Karpas-422 (cell line): Measurements from ENCODE around the gene LTN1. TPM values are rescaled to one million over a fixed set of nuclear protein-coding genes. Genes with fewer than 3 reads are reported as not detected.
A peak's percentile ranks its signal among the peaks of the same experiment; 100 is the strongest.

Experiments used
- DNase-seq: peaks from one replicate; pipeline ENCODE4 v3.0.0-alpha.2; 2015
- H2AFZ ChIP-seq: fragments of 200-600 bp; sonication (generic); 2 replicates; pipeline ENCODE4 v1.6.1; 2014; ENCODE audit warnings: antibody characterized with exemption, low read length, mixed read lengths
- H3K27ac ChIP-seq: fragments of 200-600 bp; sonication (generic); 2 replicates; pipeline ENCODE4 v1.5.1; 2014; ENCODE audit warnings: mild to moderate bottlenecking, low read length, moderate library complexity
- H3K27me3 ChIP-seq: fragments of 200-600 bp; sonication (generic); 2 replicates; pipeline ENCODE4 v1.6.1; 2014; ENCODE audit warnings: low read length, mixed read lengths
- H3K36me3 ChIP-seq: fragments of 200-600 bp; sonication (generic); 2 replicates; pipeline ENCODE4 v1.6.1; 2014; ENCODE audit warnings: low read length, mixed read lengths; ENCODE audit not compliant: insufficient read depth
- H3K4me1 ChIP-seq: fragments of 200-600 bp; sonication (generic); 2 replicates; pipeline ENCODE4 v1.6.1; 2014; ENCODE audit warnings: mild to moderate bottlenecking, low read length, mixed read lengths
- H3K4me2 ChIP-seq: fragments of 200-600 bp; sonication (generic); 2 replicates; pipeline ENCODE4 v1.6.1; 2014; ENCODE audit warnings: low read length, low read depth, mild to moderate bottlenecking; ENCODE audit not compliant: poor library complexity, severe bottlenecking
- H3K4me3 ChIP-seq: fragments of 200-600 bp; sonication (generic); 2 replicates; pipeline ENCODE4 v1.5.1; 2014; ENCODE audit warnings: mild to moderate bottlenecking, antibody characterized with exemption, low read length, mixed read lengths
- H3K79me2 ChIP-seq: fragments of 200-600 bp; sonication (generic); 2 replicates; pipeline ENCODE4 v1.6.1; 2014; ENCODE audit warnings: mild to moderate bottlenecking, low read length, mixed read lengths
- H3K9ac ChIP-seq: fragments of 200-600 bp; sonication (generic); 2 replicates; pipeline ENCODE4 v1.6.0; 2014; ENCODE audit warnings: low read length
- H3K9me2 ChIP-seq: fragments of 200-600 bp; sonication (generic), shearing (Covaris generic); replicated peaks from 2 replicates; pipeline ENCODE4 v1.6.0; 2014; ENCODE audit warnings: mild to moderate bottlenecking, low read length, moderate library complexity; ENCODE audit not compliant: insufficient read depth
- H3K9me3 ChIP-seq: fragments of 300-700, 200-600 bp; sonication (generic); 2 replicates; pipeline ENCODE4 v1.6.1; 2014; ENCODE audit warnings: low read length, mixed read lengths
- H4K20me1 ChIP-seq: fragments of 200-600 bp; sonication (generic); 2 replicates; pipeline ENCODE4 v1.6.1; 2014; ENCODE audit warnings: mild to moderate bottlenecking, antibody characterized with exemption, low read length, low read depth; ENCODE audit not compliant: insufficient read depth
- total RNA-seq: library from RNA; depleted of rRNA; stranded (reverse); fragments of >200 nt; shearing (Covaris generic); gene quantifications from 2 replicates; pipeline ENCODE4 v1.2.3, GENCODE V29; 2014; ENCODE audit warnings: low replicate concordance; rRNA removed

LTN1 gene
- total RNA-seq, 1 experiment from 2014 or later = 48.9 TPM

DNA sequence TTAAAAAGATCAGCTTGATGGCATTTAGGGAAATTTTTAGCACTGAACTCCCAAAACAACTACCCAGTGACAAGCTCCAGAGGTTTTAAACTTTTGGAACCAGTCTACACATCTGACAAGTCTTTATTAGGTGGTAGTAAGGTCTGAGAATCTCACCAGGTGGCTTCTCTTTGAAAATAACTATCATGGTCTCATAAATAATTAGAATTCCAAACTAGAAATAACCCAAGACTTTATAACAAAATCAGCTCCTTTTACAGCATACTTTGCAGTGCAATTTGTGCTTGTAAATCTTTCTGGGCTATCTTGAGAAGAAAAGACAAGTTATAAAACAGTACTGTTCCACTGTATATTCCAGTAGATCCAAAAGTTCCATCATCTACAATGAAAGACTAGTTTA lies 108.7 kb downstream of the LTN1 start:
- H3K27ac ChIP-seq = peak overlapping the region; percentile 83
- H3K9ac ChIP-seq = peak overlapping the region; percentile 70
- peak; percentile 43 for DNase-seq

DNA sequence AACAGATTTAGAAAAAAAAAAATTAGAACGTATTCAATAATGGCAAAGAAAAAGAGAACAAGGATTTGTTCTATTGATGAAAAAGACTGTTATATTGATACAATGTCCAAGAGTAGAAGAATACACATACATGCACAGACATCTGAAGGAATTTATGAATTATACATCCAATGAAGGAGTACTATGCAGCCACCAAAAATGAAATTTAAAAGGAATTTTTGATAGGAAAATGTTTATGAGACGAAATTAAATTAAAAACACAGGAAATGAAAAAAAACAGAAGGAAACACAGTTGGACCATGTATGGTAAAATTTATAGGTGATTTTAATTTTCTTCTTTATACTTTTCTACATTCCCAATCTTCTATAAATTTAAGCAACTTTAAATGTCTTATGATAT lies 110.3 kb downstream of the LTN1 start:
- H3K9me3 ChIP-seq = no peaks in the 10 kb centered on the region
- H3K27me3 ChIP-seq = no peaks in the 10 kb centered on the region
- H3K79me2 ChIP-seq = no peaks in the 10 kb centered on the region
- no peak overlapping the region for H3K4me3 ChIP-seq
- no peak overlapping the region for H3K9ac ChIP-seq
- H3K36me3 ChIP-seq = peaks cover 12% of the 10 kb centered on the region
- peaks cover 19% of the 10 kb centered on the region for H3K4me1 ChIP-seq
- DNase-seq = no peak
- H3K27ac ChIP-seq = no peak overlapping the region
- no peaks in the 10 kb centered on the region for H3K9me2 ChIP-seq
- no peak overlapping the region for H3K4me2 ChIP-seq
- no peak overlapping the region for H2AFZ ChIP-seq
- H4K20me1 ChIP-seq = no peaks in the 10 kb centered on the region

More for the DNA sequence above, 108.7 kb downstream of the LTN1 start:
- Histone ChIP-seq H3K4me1 (peaks cover 19% of the 10 kb centered on the region), H3K9me2 (no peaks in the 10 kb centered on the region), H3K27me3 (no peaks in the 10 kb centered on the region), H4K20me1 (no peaks in the 10 kb centered on the region), H3K9me3 (no peaks in the 10 kb centered on the region), H3K36me3 (peaks cover 12% of the 10 kb centered on the region), H3K79me2 (no peaks in the 10 kb centered on the region), H3K4me2 (peak overlapping the region; percentile 87), H3K4me3 (peak overlapping the region; percentile 62), H2AFZ (0 out of 2 replicates have a peak overlapping the region, but pooled peaks have one; percentile 87)

Other genes with a start within 250 kb of the LTN1 start
- gene RWDD2B, start 26.5 kb upstream of the LTN1 start, total RNA-seq = 18.9 and 28.6 TPM in 2 replicates
- gene USP16, start 31.8 kb upstream of the LTN1 start, total RNA-seq = 16.2 and 27.3 TPM in 2 replicates
- 242 and 276 TPM in 2 replicates for gene CCT8, start 80.8 kb upstream of the LTN1 start, total RNA-seq
- 34.8 and 38.3 TPM in 2 replicates for gene MAP3K7CL, start 137.8 kb upstream of the LTN1 start, total RNA-seq